GM23248 (cell line): ENCODE results near the gene THSD7A. TPM values are rescaled to one million over a fixed set of nuclear protein-coding genes. Genes with fewer than 3 reads are reported as not detected.

Experiments used
- DNase-seq: peaks from one replicate; pipeline ENCODE4 v3.0.0-alpha.2; 2015
- H2AFZ ChIP-seq: fragments of 200-600 bp; sonication (generic); 2 replicates; pipeline ENCODE4 v1.6.1; 2016; ENCODE audit warnings: antibody characterized with exemption
- H3F3A ChIP-seq: fragments of 200-600 bp; sonication (generic); 2 replicates; pipeline ENCODE4 v1.6.1; 2016; ENCODE audit warnings: mild to moderate bottlenecking, antibody characterized with exemption, mixed run types; ENCODE audit not compliant: insufficient read depth
- H3K27ac ChIP-seq: fragments of 200-600 bp; sonication (generic); 2 replicates; pipeline ENCODE4 v1.5.1; 2016; ENCODE audit warnings: mild to moderate bottlenecking
- H3K27me3 ChIP-seq: fragments of 200-600 bp; sonication (generic); replicated peaks from 2 replicates; pipeline ENCODE4 v1.6.1; 2016; ENCODE audit warnings: mild to moderate bottlenecking; ENCODE audit not compliant: insufficient read depth
- H3K36me3 ChIP-seq: fragments of 200-600 bp; sonication (generic); 2 replicates; pipeline ENCODE4 v1.6.1; 2016; ENCODE audit warnings: low read depth, mild to moderate bottlenecking
- H3K4me1 ChIP-seq: fragments of 200-600 bp; sonication (generic); 2 replicates; pipeline ENCODE4 v1.6.1; 2016; ENCODE audit warnings: mild to moderate bottlenecking; ENCODE audit not compliant: insufficient read depth
- H3K4me2 ChIP-seq: fragments of 200-600 bp; sonication (generic); one replicate; pipeline ENCODE4 v1.6.1; 2016; ENCODE audit warnings: mild to moderate bottlenecking; ENCODE audit not compliant: unreplicated experiment
- H3K4me3 ChIP-seq: fragments of 200-600 bp; sonication (generic); 2 replicates; pipeline ENCODE4 v1.5.1; 2016; ENCODE audit warnings: mild to moderate bottlenecking
- H3K79me2 ChIP-seq: fragments of 200-600 bp; sonication (generic); 2 replicates; pipeline ENCODE4 v1.6.1; 2016; ENCODE audit warnings: mild to moderate bottlenecking; ENCODE audit not compliant: insufficient read depth
- H3K9ac ChIP-seq: fragments of 200-600 bp; sonication (generic); 2 replicates; pipeline ENCODE4 v1.6.1; 2016; ENCODE audit warnings: mild to moderate bottlenecking
- H3K9me2 ChIP-seq: fragments of 200-600 bp; sonication (generic); 2 replicates; pipeline ENCODE4 v1.6.1; 2016; ENCODE audit warnings: mixed run types, mild to moderate bottlenecking, moderate library complexity; ENCODE audit not compliant: insufficient read depth
- H3K9me3 ChIP-seq: fragments of 200-600 bp; sonication (generic); one replicate; pipeline ENCODE4 v1.6.1; 2017; ENCODE audit warnings: low read depth
- H4K20me1 ChIP-seq: fragments of 200-600 bp; sonication (generic); 2 replicates; pipeline ENCODE4 v1.6.0; 2016; ENCODE audit not compliant: insufficient read depth
- EZH2 ChIP-seq: fragments of 200-600 bp; sonication (generic); IDR thresholded peaks from 2 replicates; pipeline ENCODE4 v1.6.1; 2018; ENCODE audit warnings: antibody characterized with exemption, mild to moderate bottlenecking; ENCODE audit not compliant: insufficient read depth, poor library complexity, severe bottlenecking
- EZH2phosphoT487 ChIP-seq: fragments of 200-600 bp; sonication (generic); IDR thresholded peaks from 2 replicates; pipeline ENCODE4 v1.6.1; 2018; ENCODE audit warnings: antibody characterized with exemption, moderate library complexity, mild to moderate bottlenecking, low read depth; ENCODE audit not compliant: insufficient read depth
- WGBS, 2 experiments: methylation state at CpG; one replicate each; pipeline ENCODE4 v1.1.6; 2015 to 2017; ENCODE audit warnings: low lambda C conversion rate in 2 of 2, low coverage in 1 of 2; ENCODE audit errors: missing lambda C conversion rate in 2 of 2; 5-methylcytosine and 5-hydroxymethylcytosine counted together
- in situ Hi-C: fragments of 300-500 bp; cut with MboI; formaldehyde crosslinking; loops from 2 replicates; pipeline ENCODE4 v1.15.0; 2020
- polyA plus RNA-seq: library from polyadenylated mRNA; unstranded; fragments of >200 nt; fragmentation: Nextera tagmentation; extraction: Ambion mirVana; gene quantifications from 2 replicates; pipeline ENCODE4 v1.2.1, GENCODE V29; 2016
- total RNA-seq: library from RNA; depleted of rRNA; stranded (reverse); fragments of >200 nt; shearing (Covaris generic); gene quantifications from 2 replicates; pipeline ENCODE4 v1.2.3, GENCODE V29; 2014

The THSD7A gene
- total and polyA plus RNA-seq, 2 experiments from 2014 or later = not detected

DNA sequence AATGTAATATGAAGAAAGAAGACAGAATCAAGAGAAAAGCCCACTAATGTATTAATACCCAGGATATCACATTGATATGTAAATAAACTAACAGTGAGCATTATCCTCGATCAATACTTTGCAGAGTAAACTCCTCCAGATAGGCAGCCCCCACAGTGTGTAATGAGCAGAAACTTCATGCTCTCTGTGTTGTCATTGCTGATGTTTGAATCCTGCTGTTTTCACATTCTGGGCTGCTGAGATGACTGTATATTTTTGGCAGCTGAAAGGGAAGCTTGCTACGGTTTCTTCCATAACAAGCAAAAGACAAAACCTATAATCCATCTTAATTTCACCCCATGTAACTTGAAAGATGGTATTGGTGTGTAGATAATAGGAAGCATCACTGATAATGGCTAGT is 15.3 kb upstream of the THSD7A start:
- TF ChIP-seq EZH2 = no peak
- no peak for TF ChIP-seq EZH2phosphoT487
- H3F3A ChIP-seq = no peaks in the 10 kb centered on the region
- H3K27ac ChIP-seq = no peak overlapping the region
- no peak overlapping the region for H2AFZ ChIP-seq
- H3K4me3 ChIP-seq = no peak overlapping the region
- no peak overlapping the region for H3K4me2 ChIP-seq
- in situ Hi-C loops = loop anchor here (25.0 kb wide), 1 partner anchor 640 kb away; no protein-coding TSS in a partner anchor
- no peaks in the 10 kb centered on the region for H3K4me1 ChIP-seq
- no peaks in the 10 kb centered on the region for H3K79me2 ChIP-seq
- H3K9me3 ChIP-seq = no peaks in the 10 kb centered on the region
- H3K36me3 ChIP-seq = no peaks in the 10 kb centered on the region
- H4K20me1 ChIP-seq = no peaks in the 10 kb centered on the region
- H3K9ac ChIP-seq = no peak overlapping the region
- H3K9me2 ChIP-seq = no peaks in the 10 kb centered on the region
- DNase-seq = peak; percentile 7
- WGBS, 2 experiments = 23 to 39% methylated on average over 2 of the region's 2 CpGs
- H3K27me3 ChIP-seq = no peaks in the 10 kb centered on the region

DNA sequence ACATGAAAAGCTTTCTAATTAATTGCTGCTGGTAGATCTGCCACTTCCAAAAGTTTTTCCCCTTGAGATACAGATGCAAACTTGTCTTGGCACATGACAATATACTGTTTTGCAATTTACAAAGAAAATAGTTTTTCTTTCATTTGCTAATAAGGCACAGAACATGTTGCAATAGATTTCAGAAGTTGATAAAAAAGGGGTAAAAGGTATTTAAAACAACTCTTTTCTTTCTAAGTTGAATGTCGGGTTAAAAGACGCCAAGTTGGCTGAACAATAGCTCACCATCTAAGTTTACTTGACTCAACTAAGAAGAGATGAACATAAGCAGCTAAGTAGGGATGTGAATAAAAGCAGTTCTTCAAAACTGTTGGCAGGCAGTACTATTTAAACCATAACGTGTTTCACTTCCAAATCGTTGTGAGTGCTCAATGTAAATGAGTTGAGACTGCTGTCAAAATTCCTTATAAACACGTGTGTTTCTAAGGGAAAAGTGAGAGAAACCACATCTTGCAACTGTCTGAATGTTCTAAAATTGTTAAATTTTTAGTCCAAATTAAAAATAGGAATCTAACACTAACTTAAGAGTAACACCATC is 14.5 kb upstream of the THSD7A start:
- no peaks in the 10 kb centered on the region for H3K4me1 ChIP-seq
- in situ Hi-C loops = loop anchor here (25.0 kb wide), 1 partner anchor 641 kb away; no protein-coding TSS in a partner anchor

DNA sequence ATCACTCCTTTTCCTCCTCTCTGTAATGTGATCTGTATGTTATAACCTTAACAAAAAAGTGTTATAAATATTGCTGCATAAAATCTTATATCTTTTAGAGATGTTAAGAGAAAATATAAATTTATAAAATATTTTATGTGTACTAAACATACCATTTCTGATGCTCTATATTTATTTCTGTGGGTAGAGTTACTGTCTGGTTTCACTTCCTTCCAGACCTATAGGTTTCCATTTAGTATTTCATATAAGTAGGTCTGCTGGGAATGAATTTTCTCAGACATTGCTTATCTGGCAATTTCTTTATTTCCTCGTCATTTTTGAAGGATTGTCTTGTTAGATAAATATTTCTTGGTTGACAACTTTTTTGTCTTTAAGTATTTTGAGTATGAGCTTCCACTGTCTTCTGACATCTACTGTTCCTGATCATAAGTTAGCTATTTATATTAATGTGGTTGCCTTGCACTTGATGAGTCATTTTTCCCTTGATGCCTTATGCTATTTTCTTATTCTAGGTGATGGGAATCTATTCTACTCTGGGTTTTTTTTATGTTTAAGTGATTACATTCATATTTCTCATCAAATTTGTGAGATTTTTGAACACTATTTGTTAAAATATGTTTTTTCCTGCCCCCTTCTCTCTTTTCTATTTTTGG is 11.2 kb upstream of the THSD7A start:
- no peak overlapping the region for H3K9ac ChIP-seq

More for the DNA sequence above, 14.5 kb upstream of the THSD7A start:
- no peak for DNase-seq
- H3K9ac ChIP-seq = no peak overlapping the region
- H3K4me2 ChIP-seq = no peak overlapping the region
- 3% methylated on average over 5 of the region's 5 CpGs for WGBS, 2 experiments
- no peaks in the 10 kb centered on the region for H3K9me3 ChIP-seq
- no peaks in the 10 kb centered on the region for H3K36me3 ChIP-seq
- no peak overlapping the region for H3K4me3 ChIP-seq
- H3K9me2 ChIP-seq = no peaks in the 10 kb centered on the region
- H3K79me2 ChIP-seq = no peaks in the 10 kb centered on the region
- no peak for TF ChIP-seq EZH2phosphoT487
- TF ChIP-seq EZH2 = no peak
- no peak overlapping the region for H2AFZ ChIP-seq
- H3K27me3 ChIP-seq = no peaks in the 10 kb centered on the region
- no peaks in the 10 kb centered on the region for H3F3A ChIP-seq
- no peaks in the 10 kb centered on the region for H4K20me1 ChIP-seq
- H3K27ac ChIP-seq = no peak overlapping the region

DNA sequence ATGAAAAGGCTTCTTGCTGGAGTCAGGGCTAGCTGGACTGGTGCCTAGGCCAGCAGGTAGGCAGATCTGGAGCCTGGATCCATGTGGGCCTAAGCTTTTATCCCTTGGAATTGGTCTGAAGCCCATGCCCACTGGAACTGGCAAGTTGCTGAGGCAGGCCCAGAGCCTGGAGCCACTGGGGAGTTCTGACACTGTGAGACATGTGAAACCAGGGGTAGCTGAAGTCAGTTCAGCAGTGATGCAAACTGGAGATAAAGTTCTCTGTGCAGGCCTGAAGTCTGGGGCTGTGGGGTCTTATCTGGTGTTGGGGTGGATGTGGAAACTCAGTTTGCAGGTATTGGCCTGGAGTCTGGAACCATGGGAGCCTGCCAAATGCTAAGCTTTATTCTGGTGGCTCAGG is 9.7 kb upstream of the THSD7A start:
- in situ Hi-C loops = loop anchor here (25.0 kb wide), 1 partner anchor 646 kb away; no protein-coding TSS in a partner anchor
- TF ChIP-seq EZH2 (no peak), EZH2phosphoT487 (no peak)
- H2AFZ ChIP-seq = no peak overlapping the region

More for the DNA sequence above, 11.2 kb upstream of the THSD7A start:
- TF ChIP-seq EZH2 (no peak), EZH2phosphoT487 (no peak)
- Histone ChIP-seq H3K79me2 (no peaks in the 10 kb centered on the region), H3K36me3 (no peaks in the 10 kb centered on the region), H3K4me2 (no peak overlapping the region), H3K4me1 (no peaks in the 10 kb centered on the region), H3K27me3 (no peaks in the 10 kb centered on the region), H3K4me3 (no peak overlapping the region), H3K27ac (no peak overlapping the region), H3K9me3 (no peaks in the 10 kb centered on the region), H3F3A (no peaks in the 10 kb centered on the region), H2AFZ (no peak overlapping the region), H3K9me2 (no peaks in the 10 kb centered on the region), H4K20me1 (no peaks in the 10 kb centered on the region)
- peak; percentile 6 for DNase-seq
- in situ Hi-C loops = loop anchor here (25.0 kb wide), 1 partner anchor 644 kb away; no protein-coding TSS in a partner anchor
- 17 to 20% methylated on average over 1 of the region's 1 CpG for WGBS, 2 experiments

More for the DNA sequence above, 9.7 kb upstream of the THSD7A start:
- no peak for DNase-seq
- H3F3A ChIP-seq = no peaks in the 10 kb centered on the region
- H3K4me2 ChIP-seq = no peak overlapping the region
- no peak overlapping the region for H3K27ac ChIP-seq
- no peaks in the 10 kb centered on the region for H4K20me1 ChIP-seq
- no peaks in the 10 kb centered on the region for H3K27me3 ChIP-seq
- no peaks in the 10 kb centered on the region for H3K9me3 ChIP-seq
- no peaks in the 10 kb centered on the region for H3K4me1 ChIP-seq
- H3K79me2 ChIP-seq = no peaks in the 10 kb centered on the region
- no peaks in the 10 kb centered on the region for H3K36me3 ChIP-seq
- no peaks in the 10 kb centered on the region for H3K9me2 ChIP-seq
- no peak overlapping the region for H3K9ac ChIP-seq
- no peak overlapping the region for H3K4me3 ChIP-seq
